ENCODE results near the gene AACS. TPM values are rescaled to one million over a fixed set of nuclear protein-coding genes. Genes with fewer than 3 reads are reported as not detected.

AACS gene
- total and polyA plus RNA-seq, 4 donors: 19.8 to 37.0 (median 24.5) TPM

- WGBS (ENCODE audit: insufficient coverage): 71% methylated on average over 9 of the region's 16 CpGs
- no peaks in the 10 kb centered on the region for H3K9me3 ChIP-seq (ENCODE audit: control insufficient read depth, insufficient read depth, low read length)
- no peak for DNase-seq (ENCODE audit: low read depth in 4 of 6, low spot score in 6 of 6)
- H3K36me3 ChIP-seq (ENCODE audit: control insufficient read depth, insufficient read depth, low read length): no peaks in the 10 kb centered on the region
- peaks cover 44% of the 10 kb centered on the region for H3K4me1 ChIP-seq (ENCODE audit: control insufficient read depth, insufficient read depth, low read length)
- H3K27me3 ChIP-seq (ENCODE audit: control insufficient read depth, insufficient read depth, low read length): peaks cover 9% of the 10 kb centered on the region
- H3K4me3 ChIP-seq (ENCODE audit: low read depth, low read length): no peak overlapping the region
- H3K27ac ChIP-seq (ENCODE audit: low read depth, low read length): no peak overlapping the region
Measured at GRCh38 chr12:125184213-125184967, 119.2 kb downstream of the AACS start.

GRCh38 chr12:125185311-125185739 lies 120.1 kb downstream of the AACS start:
- H3K9me3 ChIP-seq (ENCODE audit: control insufficient read depth, insufficient read depth, low read length): no peaks in the 10 kb centered on the region
- no peak overlapping the region for H3K27ac ChIP-seq (ENCODE audit: low read depth, low read length)
- H3K4me1 ChIP-seq (ENCODE audit: control insufficient read depth, insufficient read depth, low read length): peaks cover 53% of the 10 kb centered on the region
- peak in 2 of 6 donors; percentile 38 to 43 for DNase-seq (ENCODE audit: low read depth in 4 of 6, low spot score in 6 of 6)
- H3K4me3 ChIP-seq (ENCODE audit: low read depth, low read length): peak overlapping the region; percentile 35
- H3K36me3 ChIP-seq (ENCODE audit: control insufficient read depth, insufficient read depth, low read length): no peaks in the 10 kb centered on the region
- WGBS (ENCODE audit: insufficient coverage): 30% methylated on average over 17 of the region's 21 CpGs
- H3K27me3 ChIP-seq (ENCODE audit: control insufficient read depth, insufficient read depth, low read length): peaks cover 9% of the 10 kb centered on the region

GRCh38 chr12:125185740-125186470 lies 120.7 kb downstream of the AACS start, which contains the start of gene TMEM132B:
TMEM132B (plus strand) TSS chr12:125186386.
- Histone ChIP-seq H3K27me3 (ENCODE audit: control insufficient read depth, insufficient read depth, low read length) (peaks cover 9% of the 10 kb centered on the region), H3K36me3 (ENCODE audit: control insufficient read depth, insufficient read depth, low read length) (no peaks in the 10 kb centered on the region), H3K4me1 (ENCODE audit: control insufficient read depth, insufficient read depth, low read length) (peaks cover 54% of the 10 kb centered on the region), H3K9me3 (ENCODE audit: control insufficient read depth, insufficient read depth, low read length) (no peaks in the 10 kb centered on the region), H3K27ac (ENCODE audit: low read depth, low read length) (peak within 1 kb of the TSS; percentile 7), H3K4me3 (ENCODE audit: low read depth, low read length) (peak within 1 kb of the TSS; percentile 61)
- 2% methylated on average over 65 of the region's 71 CpGs for WGBS (ENCODE audit: insufficient coverage)
- DNase-seq (ENCODE audit: low read depth in 4 of 6, low spot score in 6 of 6): peak in 4 of 6 donors; percentile 65 to 94 (median 83)

DNA sequence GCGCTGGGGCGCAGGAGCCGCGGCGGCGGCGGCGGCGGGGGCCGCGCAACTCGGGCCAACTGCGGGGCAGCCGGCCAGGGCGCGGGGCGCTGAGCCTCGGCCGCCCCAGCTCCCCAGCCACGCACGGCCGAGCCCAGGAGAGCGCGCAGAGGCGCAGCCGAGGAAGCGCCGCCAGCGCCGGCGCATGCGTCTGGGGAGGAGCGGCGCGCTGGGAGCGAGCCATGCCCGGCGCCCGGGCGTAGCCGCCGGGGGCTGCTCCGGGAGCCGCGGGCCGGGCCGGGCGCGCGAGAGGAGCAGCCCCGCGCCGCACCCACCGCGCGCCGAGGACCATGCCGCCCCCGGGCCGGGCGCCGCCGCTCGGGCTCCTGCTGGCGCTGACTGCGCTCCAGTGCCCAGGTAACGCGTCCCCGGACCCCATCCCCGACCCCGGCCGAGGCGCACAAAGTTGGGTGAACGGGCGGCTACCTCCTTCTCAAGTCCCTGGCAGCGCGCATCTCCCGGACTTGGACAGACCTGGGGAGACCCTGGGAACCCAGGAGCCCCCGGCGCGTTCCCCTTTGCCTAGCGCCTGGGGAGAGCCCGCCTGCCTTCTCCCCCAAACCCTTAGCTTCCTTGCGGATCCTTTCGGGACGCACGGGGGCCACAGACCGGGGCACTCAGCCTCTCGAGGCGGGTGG lies 121.4 kb downstream of the AACS start:
- Histone ChIP-seq H3K9me3 (ENCODE audit: control insufficient read depth, insufficient read depth, low read length) (no peaks in the 10 kb centered on the region), H3K27ac (ENCODE audit: low read depth, low read length) (peak overlapping the region; percentile 7), H3K27me3 (ENCODE audit: control insufficient read depth, insufficient read depth, low read length) (peaks cover 9% of the 10 kb centered on the region), H3K36me3 (ENCODE audit: control insufficient read depth, insufficient read depth, low read length) (no peaks in the 10 kb centered on the region), H3K4me1 (ENCODE audit: control insufficient read depth, insufficient read depth, low read length) (peaks cover 54% of the 10 kb centered on the region), H3K4me3 (ENCODE audit: low read depth, low read length) (peak overlapping the region; percentile 61)
- peak in 1 of 6 donors; percentile 45 for DNase-seq (ENCODE audit: low read depth in 4 of 6, low spot score in 6 of 6)
- under 1% methylated on average over 90 of the region's 90 CpGs for whole genome bisulfite sequencing (ENCODE audit: insufficient coverage)

DNA sequence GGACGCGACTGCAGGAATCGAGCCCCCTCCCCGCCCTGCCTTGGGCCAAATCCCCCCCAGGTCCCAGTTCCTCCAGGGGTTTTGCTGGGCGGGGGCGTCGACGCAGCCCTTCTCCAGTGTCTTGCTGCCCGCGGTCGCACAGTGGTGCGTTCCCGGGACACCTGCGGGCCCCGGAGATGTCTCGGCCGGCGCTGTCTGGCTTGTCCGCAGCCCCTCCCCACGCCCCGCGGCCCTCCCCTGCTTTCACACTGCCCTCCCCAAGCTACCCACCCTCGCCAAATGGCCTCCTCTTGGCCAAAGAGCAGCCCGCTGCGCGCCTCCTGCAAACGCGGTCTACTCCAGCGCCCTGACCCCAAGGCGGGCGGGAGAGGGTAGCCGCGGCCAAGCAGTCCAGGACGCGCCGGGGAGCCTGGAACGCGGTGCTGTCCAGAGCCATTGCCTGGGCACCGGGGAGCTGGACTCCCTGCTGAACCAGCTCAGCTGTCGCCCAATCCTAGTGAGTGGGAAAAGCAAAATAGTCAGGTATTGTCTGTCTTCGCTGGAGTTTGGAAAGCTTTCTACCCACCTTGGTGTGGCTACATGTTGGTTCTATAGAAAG lies 122.0 kb downstream of the AACS start:
- Histone ChIP-seq H3K4me1 (ENCODE audit: control insufficient read depth, insufficient read depth, low read length) (peaks cover 54% of the 10 kb centered on the region), H3K27ac (ENCODE audit: low read depth, low read length) (peak overlapping the region; percentile 7), H3K9me3 (ENCODE audit: control insufficient read depth, insufficient read depth, low read length) (no peaks in the 10 kb centered on the region), H3K27me3 (ENCODE audit: control insufficient read depth, insufficient read depth, low read length) (peaks cover 9% of the 10 kb centered on the region), H3K4me3 (ENCODE audit: low read depth, low read length) (peak overlapping the region; percentile 61), H3K36me3 (ENCODE audit: control insufficient read depth, insufficient read depth, low read length) (no peaks in the 10 kb centered on the region)
- under 1% methylated on average over 39 of the region's 41 CpGs for WGBS (ENCODE audit: insufficient coverage)
- DNase-seq (ENCODE audit: low read depth in 4 of 6, low spot score in 6 of 6): peak in 2 of 6 donors; percentile 52 to 60

GRCh38 chr12:125187780-125188741 lies 122.8 kb downstream of the AACS start:
- Histone ChIP-seq H3K4me3 (ENCODE audit: low read depth, low read length) (peak overlapping the region; percentile 61), H3K27ac (ENCODE audit: low read depth, low read length) (no peak overlapping the region), H3K36me3 (ENCODE audit: control insufficient read depth, insufficient read depth, low read length) (no peaks in the 10 kb centered on the region), H3K9me3 (ENCODE audit: control insufficient read depth, insufficient read depth, low read length) (no peaks in the 10 kb centered on the region), H3K27me3 (ENCODE audit: control insufficient read depth, insufficient read depth, low read length) (peaks cover 7% of the 10 kb centered on the region), H3K4me1 (ENCODE audit: control insufficient read depth, insufficient read depth, low read length) (peaks cover 57% of the 10 kb centered on the region)
- DNase-seq (ENCODE audit: low read depth in 4 of 6, low spot score in 6 of 6): peak in 2 of 6 donors; percentile 62 to 72
- WGBS (ENCODE audit: insufficient coverage): 3% methylated on average over 14 of the region's 25 CpGs

DNA sequence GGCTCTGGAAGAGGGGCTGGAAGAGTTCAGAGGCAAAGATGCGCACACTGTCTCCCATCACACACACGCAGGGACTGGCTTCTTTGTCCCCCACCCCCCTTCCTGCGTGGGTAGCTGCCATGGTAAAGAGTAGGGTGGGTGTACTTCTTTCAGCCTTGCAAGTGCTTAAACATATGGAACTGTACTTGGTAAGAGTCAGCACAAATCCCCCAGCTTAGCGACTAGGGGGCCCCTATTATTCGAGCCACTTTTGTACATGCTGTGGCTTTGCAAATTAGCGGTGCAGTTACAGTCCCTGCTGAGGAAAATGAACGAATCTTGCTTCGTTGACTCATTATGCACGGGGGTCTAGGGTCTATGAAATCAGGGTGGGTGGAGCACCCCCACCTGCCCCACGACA lies 123.8 kb downstream of the AACS start:
- H3K4me3 ChIP-seq (ENCODE audit: low read depth, low read length): peak overlapping the region; percentile 61

DNA sequence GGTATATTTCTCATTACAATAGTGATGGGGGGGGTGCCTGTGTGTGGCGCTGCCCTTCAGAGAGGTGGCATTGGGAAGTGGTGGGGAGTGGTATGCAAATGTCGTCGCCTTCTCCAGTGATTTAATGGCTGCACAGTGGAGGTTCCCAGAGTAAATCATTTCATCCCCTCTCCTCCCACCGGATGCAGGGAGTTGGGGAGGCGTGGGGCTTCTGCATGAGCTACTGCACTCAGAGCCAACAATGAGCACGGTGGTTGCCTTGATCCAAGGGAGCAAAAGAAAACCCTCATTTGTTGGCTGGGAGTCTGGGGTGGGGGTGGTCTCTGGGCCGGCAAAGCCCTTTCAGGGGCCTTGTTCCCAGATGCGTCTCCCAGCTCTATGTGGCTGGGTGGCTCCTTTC lies 124.3 kb downstream of the AACS start:
- Histone ChIP-seq H3K9me3 (ENCODE audit: control insufficient read depth, insufficient read depth, low read length) (no peaks in the 10 kb centered on the region), H3K4me1 (ENCODE audit: control insufficient read depth, insufficient read depth, low read length) (peaks cover 64% of the 10 kb centered on the region), H3K36me3 (ENCODE audit: control insufficient read depth, insufficient read depth, low read length) (no peaks in the 10 kb centered on the region), H3K27me3 (ENCODE audit: control insufficient read depth, insufficient read depth, low read length) (peaks cover 7% of the 10 kb centered on the region), H3K27ac (ENCODE audit: low read depth, low read length) (no peak overlapping the region), H3K4me3 (ENCODE audit: low read depth, low read length) (no peak overlapping the region)
- DNase-seq (ENCODE audit: low read depth in 4 of 6, low spot score in 6 of 6): peak in 2 of 6 donors; percentile 78 to 87
- WGBS (ENCODE audit: insufficient coverage): no CpG with 5 or more reads among the region's 8 CpGs

More for the DNA sequence above, 123.8 kb downstream of the AACS start:
- H3K9me3 ChIP-seq (ENCODE audit: control insufficient read depth, insufficient read depth, low read length): no peaks in the 10 kb centered on the region
- H3K36me3 ChIP-seq (ENCODE audit: control insufficient read depth, insufficient read depth, low read length): no peaks in the 10 kb centered on the region
- peaks cover 59% of the 10 kb centered on the region for H3K4me1 ChIP-seq (ENCODE audit: control insufficient read depth, insufficient read depth, low read length)
- WGBS (ENCODE audit: insufficient coverage): 6% methylated on average over 7 of the region's 10 CpGs
- H3K27me3 ChIP-seq (ENCODE audit: control insufficient read depth, insufficient read depth, low read length): peaks cover 7% of the 10 kb centered on the region
- H3K27ac ChIP-seq (ENCODE audit: low read depth, low read length): no peak overlapping the region
- DNase-seq (ENCODE audit: low read depth in 4 of 6, low spot score in 6 of 6): peak in 1 of 6 donors; percentile 63

Measured in spinal cord (tissue), 10 donors.